Measurements from ENCODE around the gene HSPA9.

DNA sequence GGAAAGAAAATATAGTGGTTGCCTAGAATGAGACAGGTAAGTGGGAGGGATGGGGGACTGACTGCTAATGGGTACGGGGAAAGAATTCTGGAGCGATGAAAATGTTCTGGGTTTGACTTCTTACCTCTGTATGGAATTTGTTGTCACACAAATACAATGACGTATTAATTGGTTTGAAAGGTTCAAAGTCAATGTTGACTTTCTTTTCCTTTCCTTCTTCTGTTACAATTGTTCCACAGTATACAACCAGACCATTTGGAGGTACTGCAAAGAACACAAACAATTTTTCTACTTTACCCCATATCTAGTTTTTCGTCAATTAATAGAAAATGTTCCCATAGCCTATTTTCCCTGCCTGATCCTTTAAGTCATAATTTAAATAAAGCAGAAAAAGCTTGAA is 57.8 kb downstream of the HSPA9 start:
- no peak for TF ChIP-seq EZH2 (IDR thresholded peaks at IDR 0.05; ENCODE audit: borderline replicate concordance, insufficient read depth, low read length, poor library complexity, severe bottlenecking)
- TF ChIP-seq CTCF (IDR thresholded peaks at IDR 0.05; ENCODE audit: poor library complexity, severe bottlenecking): no peak
- TF ChIP-seq, protein P1, sequence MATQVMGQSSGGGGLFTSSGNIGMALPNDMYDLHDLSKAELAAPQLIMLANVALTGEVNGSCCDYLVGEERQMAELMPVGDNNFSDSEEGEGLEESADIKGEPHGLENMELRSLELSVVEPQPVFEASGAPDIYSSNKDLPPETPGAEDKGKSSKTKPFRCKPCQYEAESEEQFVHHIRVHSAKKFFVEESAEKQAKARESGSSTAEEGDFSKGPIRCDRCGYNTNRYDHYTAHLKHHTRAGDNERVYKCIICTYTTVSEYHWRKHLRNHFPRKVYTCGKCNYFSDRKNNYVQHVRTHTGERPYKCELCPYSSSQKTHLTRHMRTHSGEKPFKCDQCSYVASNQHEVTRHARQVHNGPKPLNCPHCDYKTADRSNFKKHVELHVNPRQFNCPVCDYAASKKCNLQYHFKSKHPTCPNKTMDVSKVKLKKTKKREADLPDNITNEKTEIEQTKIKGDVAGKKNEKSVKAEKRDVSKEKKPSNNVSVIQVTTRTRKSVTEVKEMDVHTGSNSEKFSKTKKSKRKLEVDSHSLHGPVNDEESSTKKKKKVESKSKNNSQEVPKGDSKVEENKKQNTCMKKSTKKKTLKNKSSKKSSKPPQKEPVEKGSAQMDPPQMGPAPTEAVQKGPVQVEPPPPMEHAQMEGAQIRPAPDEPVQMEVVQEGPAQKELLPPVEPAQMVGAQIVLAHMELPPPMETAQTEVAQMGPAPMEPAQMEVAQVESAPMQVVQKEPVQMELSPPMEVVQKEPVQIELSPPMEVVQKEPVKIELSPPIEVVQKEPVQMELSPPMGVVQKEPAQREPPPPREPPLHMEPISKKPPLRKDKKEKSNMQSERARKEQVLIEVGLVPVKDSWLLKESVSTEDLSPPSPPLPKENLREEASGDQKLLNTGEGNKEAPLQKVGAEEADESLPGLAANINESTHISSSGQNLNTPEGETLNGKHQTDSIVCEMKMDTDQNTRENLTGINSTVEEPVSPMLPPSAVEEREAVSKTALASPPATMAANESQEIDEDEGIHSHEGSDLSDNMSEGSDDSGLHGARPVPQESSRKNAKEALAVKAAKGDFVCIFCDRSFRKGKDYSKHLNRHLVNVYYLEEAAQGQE (IDR thresholded peaks at IDR 0.05; ENCODE audit: borderline replicate concordance): no peak
- no peak for TF ChIP-seq MXI1 (conservative IDR thresholded peaks at IDR 0.05; ENCODE audit: poor library complexity, severe bottlenecking)
- TF ChIP-seq TAF1 (IDR thresholded peaks at IDR 0.05; ENCODE audit: low read depth): no peak

Data from neural cell (in vitro differentiated cells).